Mesenchymal stem cell (in vitro differentiated cells and primary cell): ENCODE data around the gene PDCD1LG2.

Experiments
- DNase-seq: peaks from one replicate; pipeline ENCODE4 v3.0.0-alpha.2; 2013
- H2AFZ ChIP-seq: one replicate; pipeline ENCODE4 v1.6.1; 2013; ENCODE audit warnings: low read depth, mild to moderate bottlenecking, control low read depth, inconsistent platforms, low read length, moderate library complexity
- H2AK5ac ChIP-seq: 2 replicates; pipeline ENCODE4 v1.6.1; 2013; ENCODE audit warnings: low read length, moderate library complexity, mild to moderate bottlenecking, inconsistent platforms; ENCODE audit not compliant: severe bottlenecking
- H2BK120ac ChIP-seq: one replicate; pipeline ENCODE4 v1.6.1; 2013; ENCODE audit warnings: low read depth, mild to moderate bottlenecking, inconsistent platforms, low read length, moderate library complexity
- H2BK12ac ChIP-seq, 2 experiments: one replicate each; pipeline ENCODE4 v1.6.1; 2013; ENCODE audit warnings: inconsistent platforms in 2 of 2, low read length in 2 of 2, mild to moderate bottlenecking in 2 of 2, moderate library complexity in 2 of 2, control low read depth in 1 of 2
- H2BK15ac ChIP-seq: one replicate; pipeline ENCODE4 v1.6.1; 2013; ENCODE audit warnings: mild to moderate bottlenecking, low read depth, inconsistent platforms; ENCODE audit not compliant: poor library complexity, severe bottlenecking
- H2BK5ac ChIP-seq: 2 replicates; pipeline ENCODE4 v1.6.1; 2013; ENCODE audit warnings: low read depth, mild to moderate bottlenecking, low read length, control low read depth, inconsistent platforms; ENCODE audit not compliant: poor library complexity, severe bottlenecking
- H3K14ac ChIP-seq, 2 experiments: one replicate each; pipeline ENCODE4 v1.6.1; 2013; ENCODE audit warnings: inconsistent platforms in 2 of 2, low read length in 2 of 2, control low read depth in 1 of 2, mild to moderate bottlenecking in 1 of 2, moderate library complexity in 1 of 2
- H3K18ac ChIP-seq, 2 experiments: one replicate each; pipeline ENCODE4 v1.6.1; 2013; ENCODE audit warnings: inconsistent platforms in 2 of 2, low read length in 2 of 2, control low read depth in 1 of 2, low read depth in 1 of 2, mild to moderate bottlenecking in 1 of 2
- H3K23ac ChIP-seq, 2 experiments: one replicate each; pipeline ENCODE4 v1.6.1; 2013; ENCODE audit warnings: inconsistent platforms in 2 of 2, low read length in 2 of 2, mild to moderate bottlenecking in 2 of 2, moderate library complexity in 2 of 2, control low read depth in 1 of 2
- H3K27ac ChIP-seq: 2 replicates; pipeline ENCODE4 v1.5.1; 2013; ENCODE audit warnings: mild to moderate bottlenecking, moderate library complexity, low read length, control low read depth, inconsistent platforms; ENCODE audit not compliant: poor library complexity, severe bottlenecking
- H3K27me3 ChIP-seq, 2 experiments: 2 replicates each; pipeline versions ENCODE4 v1.6.1 to v1.7.0; 2013; ENCODE audit warnings: low read length in 2 of 2, mild to moderate bottlenecking in 2 of 2, moderate library complexity in 2 of 2, control low read depth in 1 of 2, inconsistent platforms in 1 of 2; ENCODE audit not compliant: control insufficient read depth in 1 of 2, insufficient read depth in 1 of 2
- H3K36me3 ChIP-seq, 2 experiments: 2 replicates each; pipeline versions ENCODE4 v1.6.1 to v1.7.0; 2013; ENCODE audit warnings: low read length in 2 of 2, control low read depth in 1 of 2, inconsistent platforms in 1 of 2, low read depth in 1 of 2, mild to moderate bottlenecking in 1 of 2; ENCODE audit not compliant: insufficient read depth in 2 of 2, control insufficient read depth in 1 of 2
- H3K4ac ChIP-seq, 2 experiments: one replicate each; pipeline ENCODE4 v1.6.1; 2013; ENCODE audit warnings: inconsistent platforms in 2 of 2, low read length in 2 of 2, mild to moderate bottlenecking in 2 of 2, moderate library complexity in 2 of 2, control low read depth in 1 of 2, low read depth in 1 of 2
- H3K4me1 ChIP-seq: 2 replicates; pipeline ENCODE4 v1.6.1; 2013; ENCODE audit warnings: low read depth, low read length, control low read depth; ENCODE audit not compliant: control insufficient read depth, insufficient read depth
- H3K4me2 ChIP-seq: 2 replicates; pipeline ENCODE4 v1.6.1; 2013; ENCODE audit warnings: low read length, mild to moderate bottlenecking, inconsistent platforms; ENCODE audit not compliant: poor library complexity, severe bottlenecking
- H3K4me3 ChIP-seq, 2 experiments: 2 replicates each; pipeline versions ENCODE4 v1.5.1 to v1.7.0; 2013; ENCODE audit warnings: low read length in 2 of 2, mild to moderate bottlenecking in 2 of 2, control low read depth in 1 of 2, low read depth in 1 of 2; ENCODE audit not compliant: insufficient read depth in 1 of 2
- H3K79me1 ChIP-seq: replicated peaks from 2 replicates; pipeline ENCODE4 v1.6.1; 2013; ENCODE audit warnings: mild to moderate bottlenecking, control low read depth, low read length, inconsistent platforms; ENCODE audit not compliant: poor library complexity, severe bottlenecking
- H3K9ac ChIP-seq: 2 replicates; pipeline ENCODE4 v1.7.0; 2013; ENCODE audit warnings: mild to moderate bottlenecking, low read length, moderate library complexity
- H3K9me3 ChIP-seq: 2 replicates; pipeline ENCODE4 v1.7.0; 2013; ENCODE audit warnings: mild to moderate bottlenecking, low read length; ENCODE audit not compliant: control insufficient read depth
- H4K8ac ChIP-seq: one replicate; pipeline ENCODE4 v1.6.1; 2013; ENCODE audit warnings: inconsistent platforms, mild to moderate bottlenecking, low read length, moderate library complexity
- H4K91ac ChIP-seq: one replicate; pipeline ENCODE4 v1.6.1; 2013; ENCODE audit warnings: mild to moderate bottlenecking, low read length, inconsistent platforms
- WGBS: methylation state at CpG from one replicate; pipeline ENCODE4 v1.1.7; 2013; ENCODE audit warnings: mixed read lengths; 5-methylcytosine and 5-hydroxymethylcytosine counted together

Gene PDCD1LG2

DNA sequence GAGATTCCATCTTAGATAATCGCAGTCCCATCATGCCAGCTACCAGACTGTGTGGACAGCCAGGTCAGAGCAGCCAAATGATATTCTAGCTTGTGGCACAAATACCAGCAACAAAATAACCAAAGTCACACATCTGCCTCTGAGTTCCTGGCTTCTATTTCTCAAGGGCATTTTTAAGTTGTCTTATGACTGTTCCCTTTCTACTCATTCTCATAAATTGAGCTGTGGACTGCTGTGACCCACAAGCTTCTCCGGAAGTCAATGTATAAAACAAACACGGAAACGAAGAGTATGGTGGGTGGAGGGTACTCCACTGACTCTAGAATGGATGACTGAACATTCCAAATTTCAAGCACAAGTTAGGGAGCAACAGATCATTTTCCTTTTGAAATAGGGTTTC lies 43.9 kb downstream of the PDCD1LG2 start:
- Histone ChIP-seq H3K79me1 (no peaks in the 10 kb centered on the region), H3K36me3 (peaks cover 1 to 8% of the 10 kb centered on the region in 2 experiments), H4K91ac (no peak overlapping the region), H2AK5ac (peak overlapping the region; percentile 20), H2BK120ac (no peak overlapping the region), H2BK15ac (no peak overlapping the region), H3K14ac (no peak overlapping the region), H2BK5ac (no peak overlapping the region), H3K9ac (no peak overlapping the region), H3K4ac (no peak overlapping the region), H3K27me3 (no peaks in the 10 kb centered on the region), H4K8ac (no peak overlapping the region), H3K23ac (no peak overlapping the region), H3K4me3 (no peak overlapping the region), H3K9me3 (no peaks in the 10 kb centered on the region), H2AFZ (no peak overlapping the region), H3K18ac (peak overlapping the region in 1 of 2 experiments; percentile 41), H3K4me1 (peaks cover 8% of the 10 kb centered on the region), H3K27ac (peak overlapping the region; percentile 78), H3K4me2 (no peak overlapping the region), H2BK12ac (no peak overlapping the region)
- DNase-seq, result no peak
- 84% methylated on average over 4 of the region's 4 CpGs for WGBS

- Histone ChIP-seq H4K91ac (no peak overlapping the region), H3K18ac (no peak overlapping the region), H3K23ac (no peak overlapping the region), H3K4me2 (no peak overlapping the region), H3K9ac (no peak overlapping the region), H3K27ac (no peak overlapping the region), H3K27me3 (no peaks in the 10 kb centered on the region), H3K4me3 (no peak overlapping the region), H3K14ac (no peak overlapping the region), H3K79me1 (no peaks in the 10 kb centered on the region), H2AK5ac (peak overlapping the region; percentile 29), H3K4ac (no peak overlapping the region), H4K8ac (no peak overlapping the region), H2BK12ac (no peak overlapping the region), H3K36me3 (peaks cover 3 to 22% of the 10 kb centered on the region in 2 experiments), H2BK15ac (no peak overlapping the region), H3K9me3 (no peaks in the 10 kb centered on the region), H2BK5ac (no peak overlapping the region), H2AFZ (no peak overlapping the region), H2BK120ac (no peak overlapping the region), H3K4me1 (peaks cover 5% of the 10 kb centered on the region)
- DNase-seq, result no peak
- WGBS, result 96% methylated on average over 5 of the region's 5 CpGs
Measured at GRCh38 chr9:5556101-5556705, 45.9 kb downstream of the PDCD1LG2 start.

DNA sequence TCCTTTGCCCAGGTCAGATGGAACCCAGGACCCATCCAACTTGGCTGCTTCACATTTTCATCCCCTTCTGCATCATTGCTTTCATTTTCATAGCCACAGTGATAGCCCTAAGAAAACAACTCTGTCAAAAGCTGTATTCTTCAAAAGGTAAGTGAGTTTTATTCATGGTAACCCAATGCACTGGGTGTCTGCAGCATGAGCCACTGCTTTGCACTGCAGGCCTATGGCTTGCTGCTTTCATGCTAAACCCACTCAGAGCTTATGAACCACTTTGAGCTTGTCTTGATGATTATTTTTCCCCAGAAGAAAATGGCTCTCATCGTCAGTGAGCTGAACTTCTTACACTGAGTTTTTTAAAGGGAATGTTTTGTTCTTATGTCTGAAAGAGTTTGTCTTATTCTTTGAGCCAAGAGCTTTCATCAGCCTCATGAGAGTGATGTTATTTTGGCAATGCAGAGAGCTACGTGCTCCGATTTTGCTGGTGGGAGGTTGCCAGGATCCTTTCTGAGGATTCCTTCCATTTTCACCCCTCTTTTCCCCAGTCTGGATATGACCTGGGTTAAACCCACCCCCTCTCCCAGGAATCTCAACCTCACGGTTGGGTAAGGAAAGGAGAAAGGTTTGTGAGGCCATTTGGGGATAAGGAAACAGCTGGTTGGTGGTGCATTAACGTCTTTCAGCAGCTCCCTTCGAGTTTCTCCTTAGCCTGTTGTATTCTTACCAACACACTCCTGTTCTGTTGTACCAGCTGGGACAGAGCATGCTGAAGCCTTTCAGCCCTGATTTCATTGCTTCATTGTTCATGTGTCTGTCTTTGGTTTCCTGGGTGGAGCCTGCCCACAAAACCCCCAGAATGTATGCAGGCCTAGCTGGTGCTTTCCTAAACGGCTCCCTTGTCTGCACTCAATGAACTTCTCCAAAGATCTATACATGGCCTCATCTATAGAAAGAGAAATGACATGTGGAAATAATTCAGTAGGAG lies 47.6 kb downstream of the PDCD1LG2 start:
- Histone ChIP-seq H4K91ac (no peak overlapping the region), H3K36me3 (peaks cover 3 to 22% of the 10 kb centered on the region in 2 experiments), H2AK5ac (peak overlapping the region; percentile 1), H3K18ac (no peak overlapping the region), H3K27me3 (no peaks in the 10 kb centered on the region), H3K4me3 (peak overlapping the region in 1 of 2 experiments; percentile 43), H3K4me2 (no peak overlapping the region), H4K8ac (no peak overlapping the region), H2BK15ac (peak overlapping the region; percentile 21), H3K4me1 (no peaks in the 10 kb centered on the region), H2AFZ (no peak overlapping the region), H3K27ac (no peak overlapping the region), H3K23ac (no peak overlapping the region), H3K9ac (peak overlapping the region; percentile 5), H3K14ac (no peak overlapping the region), H2BK5ac (no peak overlapping the region), H3K9me3 (no peaks in the 10 kb centered on the region), H2BK120ac (no peak overlapping the region), H2BK12ac (no peak overlapping the region), H3K4ac (no peak overlapping the region), H3K79me1 (no peaks in the 10 kb centered on the region)
- no peak for DNase-seq
- 96% methylated on average over 5 of the region's 7 CpGs for WGBS

- H2BK5ac ChIP-seq, result no peak overlapping the region
- H4K91ac ChIP-seq, result no peak overlapping the region
- no peak overlapping the region for H3K4me3 ChIP-seq
- no peaks in the 10 kb centered on the region for H3K27me3 ChIP-seq
- no peak overlapping the region for H3K14ac ChIP-seq
- peaks cover 3 to 25% of the 10 kb centered on the region in 2 experiments for H3K36me3 ChIP-seq
- H2BK12ac ChIP-seq, result no peak overlapping the region
- no peak overlapping the region for H3K18ac ChIP-seq
- H3K79me1 ChIP-seq, result no peaks in the 10 kb centered on the region
- H2BK15ac ChIP-seq, result no peak overlapping the region
- no peak overlapping the region for H3K9ac ChIP-seq
- H2AFZ ChIP-seq, result no peak overlapping the region
- no peak overlapping the region for H3K4ac ChIP-seq
- 86% methylated on average over 2 of the region's 2 CpGs for WGBS
- H3K4me2 ChIP-seq, result no peak overlapping the region
- no peaks in the 10 kb centered on the region for H3K4me1 ChIP-seq
- H4K8ac ChIP-seq, result no peak overlapping the region
- no peak overlapping the region for H3K27ac ChIP-seq
- H2BK120ac ChIP-seq, result no peak overlapping the region
- H2AK5ac ChIP-seq, result no peak overlapping the region
- H3K9me3 ChIP-seq, result no peaks in the 10 kb centered on the region
- DNase-seq, result no peak
- no peak overlapping the region for H3K23ac ChIP-seq
Measured at GRCh38 chr9:5559659-5560058, 49.3 kb downstream of the PDCD1LG2 start.
